CD4-positive, alpha-beta T cell treated with Interferon alpha-2 for 1 hour (primary cell): ENCODE data around the gene TRIM22.
A peak's percentile ranks its signal among the peaks of the same experiment; 100 is the strongest.
"Not testable (repeated sequence)": the region's sequence is repeated elsewhere in the genome, so short reads cannot be mapped to it uniquely, and the experiment has no call there.

Experiments
- DNase-seq, 2 donors: peaks; one replicate each; pipeline ENCODE4 v3.0.0-alpha.2; 2020 to 2022

Gene TRIM22, protein sequence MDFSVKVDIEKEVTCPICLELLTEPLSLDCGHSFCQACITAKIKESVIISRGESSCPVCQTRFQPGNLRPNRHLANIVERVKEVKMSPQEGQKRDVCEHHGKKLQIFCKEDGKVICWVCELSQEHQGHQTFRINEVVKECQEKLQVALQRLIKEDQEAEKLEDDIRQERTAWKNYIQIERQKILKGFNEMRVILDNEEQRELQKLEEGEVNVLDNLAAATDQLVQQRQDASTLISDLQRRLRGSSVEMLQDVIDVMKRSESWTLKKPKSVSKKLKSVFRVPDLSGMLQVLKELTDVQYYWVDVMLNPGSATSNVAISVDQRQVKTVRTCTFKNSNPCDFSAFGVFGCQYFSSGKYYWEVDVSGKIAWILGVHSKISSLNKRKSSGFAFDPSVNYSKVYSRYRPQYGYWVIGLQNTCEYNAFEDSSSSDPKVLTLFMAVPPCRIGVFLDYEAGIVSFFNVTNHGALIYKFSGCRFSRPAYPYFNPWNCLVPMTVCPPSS

GRCh38 chr11:5689551-5689983 is at the start of gene TRIM22:
TRIM22 (plus strand) TSS chr11:5689790; CDS start chr11:5696233, 6,443 bp downstream.
- DNase-seq, result peak; percentile 88 to 95

DNA sequence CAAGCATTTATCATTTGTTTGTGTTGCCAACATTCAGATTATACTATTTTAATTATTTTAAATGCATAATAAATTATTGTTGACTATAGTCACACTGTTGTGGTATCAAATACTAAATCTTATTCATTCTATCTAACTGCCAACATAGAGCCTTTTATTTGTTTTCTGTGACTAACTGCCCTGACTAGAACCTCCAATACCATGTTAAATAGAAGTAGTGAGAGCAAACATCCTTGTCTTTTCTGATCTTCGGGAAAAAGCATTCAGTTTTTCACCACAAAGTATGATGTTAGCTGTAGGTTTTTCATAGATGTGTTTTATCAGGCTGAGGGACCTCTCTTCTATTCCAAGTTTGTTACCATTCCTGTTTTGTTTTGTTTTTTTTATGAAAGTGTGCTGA is 49.6 kb upstream of the TRIM22 start:
- DNase-seq, result no peak

GRCh38 chr11:5643585-5643984 is 46.0 kb upstream of the TRIM22 start:
- no peak for DNase-seq

- DNase-seq, result no peak
These were observed 43.5 kb upstream of the TRIM22 start for GRCh38 chr11:5646139-5646538.

DNA sequence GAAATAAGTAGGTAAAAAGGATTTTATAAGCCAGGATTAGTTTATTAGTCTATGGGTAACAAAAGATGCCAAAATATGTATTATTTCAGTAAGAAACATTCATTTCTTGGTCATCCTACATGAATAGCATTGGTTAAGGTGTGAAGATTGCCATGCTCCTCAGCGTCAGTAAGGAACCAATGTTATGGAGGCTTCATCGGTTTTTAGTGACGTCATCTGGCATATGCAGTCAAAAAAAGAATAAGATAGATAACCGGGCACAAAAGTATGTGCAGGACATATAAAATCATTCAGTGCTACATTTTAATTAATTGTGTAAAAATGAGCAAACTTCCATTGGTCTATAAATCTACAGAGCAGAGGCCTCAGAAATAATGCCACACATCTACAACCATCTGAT is 34.1 kb upstream of the TRIM22 start:
- no peak for DNase-seq

GRCh38 chr11:5656956-5657355 is 32.6 kb upstream of the TRIM22 start:
- not testable (repeated sequence) for DNase-seq

DNA sequence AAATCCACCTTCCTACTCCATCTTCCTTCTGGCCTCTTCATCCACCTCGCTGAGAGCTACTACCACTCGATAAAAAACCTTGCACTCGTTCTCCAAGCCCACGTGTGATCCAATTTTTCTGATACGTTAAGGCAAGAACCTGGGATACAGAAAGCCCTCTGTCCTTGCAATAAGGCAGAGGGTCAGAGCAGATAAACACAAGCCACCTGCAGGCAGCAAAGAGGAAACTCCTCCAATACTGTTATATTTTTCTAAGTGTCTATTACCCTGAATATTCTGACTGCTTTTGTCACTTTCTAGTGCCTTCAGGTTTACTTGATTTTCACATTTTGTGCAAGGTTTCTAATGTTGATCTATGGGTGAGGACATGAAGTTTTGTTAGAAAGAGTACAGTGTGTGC is 31.3 kb upstream of the TRIM22 start:
- DNase-seq, result no peak

DNA sequence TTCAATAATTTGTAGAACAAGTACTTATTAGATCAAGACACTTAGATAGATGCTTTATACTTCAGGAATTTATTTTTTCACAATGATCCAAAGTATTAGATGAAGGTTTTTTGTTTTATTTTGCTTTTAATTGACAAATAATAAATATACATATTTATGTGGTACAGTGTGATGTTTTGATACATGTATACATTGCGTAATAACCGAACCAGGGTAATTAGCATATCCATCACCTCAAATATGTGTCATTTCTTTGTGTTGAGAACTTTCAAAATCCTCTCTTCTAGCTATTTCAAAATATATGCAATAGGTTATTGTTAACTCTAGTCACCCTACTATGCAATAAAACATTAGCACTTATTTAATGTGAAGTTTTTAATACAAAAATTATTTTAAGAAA is 26.1 kb upstream of the TRIM22 start:
- DNase-seq, result no peak

DNA sequence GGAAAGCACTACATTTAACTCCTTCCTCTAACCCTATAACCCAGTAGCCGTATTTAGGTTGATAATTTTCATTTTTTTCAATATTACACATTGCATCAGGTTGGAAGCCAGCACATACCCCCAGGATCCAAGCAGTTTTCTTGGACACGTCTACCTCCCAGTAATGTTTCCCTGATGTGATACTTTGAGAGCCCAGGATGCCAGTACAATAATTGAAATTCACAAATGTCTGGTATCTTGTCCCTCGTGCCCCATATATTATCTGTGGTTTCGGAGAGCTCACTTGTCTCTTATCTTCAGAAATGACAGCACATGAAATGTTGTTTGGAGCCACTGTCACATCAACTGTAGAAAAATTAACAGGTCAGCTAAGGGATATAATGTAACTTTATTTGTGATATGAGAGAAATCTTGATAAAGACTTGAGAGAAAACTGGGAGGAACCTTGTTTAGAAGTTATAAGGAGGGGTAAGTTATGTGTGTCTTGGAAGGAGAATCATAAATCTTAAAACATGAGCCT is 24.5 kb upstream of the TRIM22 start:
- no peak for DNase-seq

- no peak for DNase-seq
These were observed 23.7 kb upstream of the TRIM22 start for GRCh38 chr11:5665746-5666401.

GRCh38 chr11:5666402-5666793 is 23.2 kb upstream of the TRIM22 start:
- DNase-seq, result no peak

- no peak for DNase-seq
These were observed 17.8 kb upstream of the TRIM22 start for GRCh38 chr11:5671831-5672230.

- no peak for DNase-seq
These were observed 15.2 kb upstream of the TRIM22 start for GRCh38 chr11:5674391-5674790.

DNA sequence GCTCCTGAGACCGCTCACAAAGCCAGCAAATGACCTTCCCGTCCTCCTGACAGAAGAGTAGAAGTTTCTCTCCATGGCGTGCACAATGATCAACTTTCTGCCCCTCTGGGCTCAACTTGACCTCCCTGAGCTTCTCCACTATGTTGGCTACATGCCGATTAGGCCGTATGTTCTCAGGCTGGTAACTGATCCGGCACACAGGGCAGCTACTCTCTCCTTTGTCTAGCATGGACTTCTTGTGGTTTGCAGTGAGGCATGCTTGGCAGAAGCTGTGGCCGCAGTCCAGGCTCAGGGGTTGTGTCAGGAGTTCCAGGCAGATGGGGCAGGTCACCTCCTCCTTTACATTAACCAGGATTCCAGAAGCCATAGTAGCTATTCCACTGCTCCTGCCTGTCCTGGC is 9.8 kb upstream of the TRIM22 start:
- DNase-seq, result no peak

DNA sequence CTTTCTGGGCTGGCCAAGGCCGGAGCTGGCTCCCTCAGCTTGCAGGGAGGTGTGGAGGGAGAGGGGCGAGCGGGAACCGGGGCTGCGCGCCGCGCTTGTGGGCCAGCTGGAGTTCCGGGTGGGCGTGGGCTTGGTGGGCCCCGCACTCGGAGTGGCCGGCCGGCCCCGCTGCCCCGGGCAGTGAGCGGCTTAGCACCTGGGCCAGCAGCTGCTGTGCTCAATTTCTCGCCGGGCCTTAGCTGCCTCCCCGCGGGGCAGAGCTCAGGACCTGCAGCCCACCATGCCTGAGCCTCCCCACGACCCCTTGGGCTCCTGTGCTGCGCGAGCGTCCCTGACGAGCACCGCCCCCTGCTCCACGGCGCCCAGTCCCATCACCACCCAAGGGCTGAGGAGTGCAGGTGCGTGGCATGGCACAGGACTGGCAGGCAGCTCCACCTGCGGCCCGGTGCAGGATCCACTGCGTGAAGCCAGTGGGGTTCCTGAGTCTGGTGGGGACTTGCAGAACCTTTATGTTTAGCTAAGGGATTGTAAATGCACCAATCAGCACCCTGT is 6.6 kb upstream of the TRIM22 start:
- not testable (repeated sequence) for DNase-seq

DNA sequence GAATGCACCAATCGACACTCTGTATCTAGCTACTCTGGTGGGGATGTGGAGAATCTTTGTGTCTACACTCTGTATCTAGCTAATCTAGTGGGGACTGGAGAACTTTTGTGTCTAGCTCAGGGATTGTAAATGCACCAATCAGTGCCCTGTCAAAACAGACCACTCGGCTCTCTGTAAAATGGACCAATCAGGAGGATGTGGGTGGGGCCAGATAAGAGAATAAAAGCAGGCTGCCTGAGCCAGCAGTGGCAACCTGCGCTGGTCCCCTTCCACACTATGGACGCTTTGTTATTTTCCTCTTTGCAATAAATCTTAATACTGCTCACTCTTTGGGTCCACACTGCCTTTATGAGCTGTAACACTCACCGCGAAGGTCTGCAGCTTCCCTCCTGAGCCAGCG is 6.0 kb upstream of the TRIM22 start:
- peak; percentile 66 to 77 for DNase-seq

DNA sequence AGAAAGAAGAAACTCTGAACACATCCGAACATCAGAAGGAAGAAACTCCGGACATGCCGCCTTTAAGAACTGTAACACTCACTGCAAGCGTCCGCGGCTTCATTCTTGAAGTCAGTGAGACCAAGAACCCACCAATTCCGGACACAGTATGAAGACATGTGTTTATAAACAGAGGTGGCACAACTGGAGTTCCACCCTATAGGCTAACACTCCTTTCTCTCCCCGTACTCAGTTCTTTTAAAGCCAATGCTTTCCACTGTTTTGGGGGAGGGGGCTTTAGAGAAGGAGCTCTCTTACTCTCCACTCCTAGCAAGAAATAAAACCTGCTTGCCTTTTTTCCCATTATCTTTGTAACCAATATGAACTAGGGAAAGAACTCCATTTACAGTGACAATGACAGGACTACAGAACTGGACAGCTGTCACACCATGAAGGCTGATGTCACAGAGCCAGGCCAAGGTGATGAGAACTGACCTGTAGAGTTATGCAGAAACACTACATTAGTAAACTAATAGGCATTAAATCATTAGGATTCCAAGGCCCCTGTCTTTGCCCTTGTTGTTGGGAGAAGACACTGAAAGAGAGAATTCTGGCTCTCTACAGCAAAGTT is 5.4 kb upstream of the TRIM22 start:
- DNase-seq, result no peak

- peak; percentile 85 to 89 for DNase-seq
These were observed 4.8 kb upstream of the TRIM22 start, which contains the start of gene TRIM5 for GRCh38 chr11:5684646-5685362. TRIM5 (minus strand) TSS chr11:5685074; CDS start chr11:5680177, 4,897 bp downstream.

DNA sequence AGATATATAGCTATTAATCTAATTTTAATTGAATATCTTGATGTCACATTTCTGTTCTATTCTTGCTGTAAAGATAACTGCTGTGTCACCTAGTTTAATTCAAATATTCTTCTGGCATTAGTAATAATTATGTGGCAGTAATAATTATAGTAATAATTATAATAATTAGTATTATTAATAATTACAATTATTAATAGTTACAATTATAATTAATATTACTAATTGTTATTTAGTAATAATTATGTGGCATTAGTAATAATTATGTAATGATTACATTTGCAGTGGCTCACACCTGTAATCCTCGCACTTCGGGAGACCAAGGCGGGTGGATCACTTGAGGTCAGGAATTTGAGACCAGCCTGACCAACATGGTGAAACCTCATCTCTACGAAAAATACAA is 3.2 kb upstream of the TRIM22 start:
- no peak for DNase-seq

DNA sequence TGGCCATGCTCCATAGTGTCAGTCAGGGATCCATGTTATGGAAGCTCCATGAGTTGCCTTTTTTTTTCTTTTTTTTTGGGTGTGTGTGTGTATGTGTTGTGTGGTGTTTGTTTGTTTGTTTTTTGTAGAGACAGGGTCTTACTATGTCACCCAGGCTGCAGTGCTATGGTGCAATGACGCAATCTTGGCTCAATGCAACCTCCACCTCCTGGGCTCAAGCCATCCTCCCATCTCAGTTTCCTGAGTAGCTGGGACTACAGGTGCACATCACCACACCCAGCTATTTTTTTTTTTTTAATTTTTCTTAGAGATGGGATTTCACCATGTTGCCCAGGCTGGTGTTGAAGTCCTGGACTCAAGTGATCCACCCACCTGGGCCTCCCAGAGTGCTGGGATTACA is 1.1 kb upstream of the TRIM22 start:
- no peak for DNase-seq

DNA sequence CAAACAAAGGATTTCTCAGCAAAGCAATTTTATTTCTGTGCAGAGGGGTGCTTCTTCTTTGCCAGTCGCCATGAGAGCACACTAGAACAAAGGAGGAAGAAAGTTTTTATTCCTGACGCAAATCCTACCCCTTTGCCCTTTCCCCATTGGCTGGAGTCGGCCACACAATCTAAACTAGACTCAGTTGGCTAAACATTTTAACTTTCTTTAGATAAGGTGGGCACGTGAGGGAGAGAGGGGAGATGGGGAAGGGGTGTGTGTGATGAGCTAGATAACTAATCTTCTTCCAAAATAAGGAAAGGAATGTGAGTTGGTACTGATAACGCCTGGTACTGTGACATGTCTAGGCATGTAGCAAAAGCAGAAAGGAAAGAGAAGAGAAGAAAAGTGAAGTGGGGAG is 626 bp downstream of the TRIM22 start:
- peak; percentile 50 to 64 for DNase-seq

- DNase-seq, result peak; percentile 15 to 49
These were observed 1.1 kb downstream of the TRIM22 start for GRCh38 chr11:5690736-5691135.
